ENCODE results near the gene PIP5KL1.

DNA sequence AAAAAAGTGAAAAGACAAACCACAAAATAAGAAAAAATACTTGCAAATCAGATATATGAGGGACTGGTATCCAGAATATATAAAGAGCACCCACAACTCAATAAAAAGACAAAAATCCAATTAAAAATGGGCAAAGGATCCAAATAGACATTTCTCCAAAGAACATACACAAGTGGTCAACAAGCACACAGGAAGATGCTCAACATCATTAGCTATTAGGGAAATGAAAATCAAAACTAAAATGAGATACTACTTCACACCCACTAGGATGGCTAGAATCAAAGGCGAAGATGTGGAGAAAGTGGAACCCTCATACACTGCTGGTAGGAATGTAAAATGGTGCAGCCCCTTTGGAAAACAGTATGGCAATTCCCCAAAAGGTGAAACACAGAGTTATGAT, 28.2 kb upstream of the PIP5KL1 start:
- TF ChIP-seq IRF2 (CRISPR knock-in tag; IDR thresholded peaks at IDR 0.05; ENCODE audit: borderline replicate concordance, low read depth): no peak
- no peak for TF ChIP-seq ZNF138 (CRISPR knock-in tag; conservative IDR thresholded peaks at IDR 0.05)
- TF ChIP-seq, protein P1, sequence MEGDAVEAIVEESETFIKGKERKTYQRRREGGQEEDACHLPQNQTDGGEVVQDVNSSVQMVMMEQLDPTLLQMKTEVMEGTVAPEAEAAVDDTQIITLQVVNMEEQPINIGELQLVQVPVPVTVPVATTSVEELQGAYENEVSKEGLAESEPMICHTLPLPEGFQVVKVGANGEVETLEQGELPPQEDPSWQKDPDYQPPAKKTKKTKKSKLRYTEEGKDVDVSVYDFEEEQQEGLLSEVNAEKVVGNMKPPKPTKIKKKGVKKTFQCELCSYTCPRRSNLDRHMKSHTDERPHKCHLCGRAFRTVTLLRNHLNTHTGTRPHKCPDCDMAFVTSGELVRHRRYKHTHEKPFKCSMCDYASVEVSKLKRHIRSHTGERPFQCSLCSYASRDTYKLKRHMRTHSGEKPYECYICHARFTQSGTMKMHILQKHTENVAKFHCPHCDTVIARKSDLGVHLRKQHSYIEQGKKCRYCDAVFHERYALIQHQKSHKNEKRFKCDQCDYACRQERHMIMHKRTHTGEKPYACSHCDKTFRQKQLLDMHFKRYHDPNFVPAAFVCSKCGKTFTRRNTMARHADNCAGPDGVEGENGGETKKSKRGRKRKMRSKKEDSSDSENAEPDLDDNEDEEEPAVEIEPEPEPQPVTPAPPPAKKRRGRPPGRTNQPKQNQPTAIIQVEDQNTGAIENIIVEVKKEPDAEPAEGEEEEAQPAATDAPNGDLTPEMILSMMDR (IDR thresholded peaks at IDR 0.05): no peak
- TF ChIP-seq, protein P2, sequence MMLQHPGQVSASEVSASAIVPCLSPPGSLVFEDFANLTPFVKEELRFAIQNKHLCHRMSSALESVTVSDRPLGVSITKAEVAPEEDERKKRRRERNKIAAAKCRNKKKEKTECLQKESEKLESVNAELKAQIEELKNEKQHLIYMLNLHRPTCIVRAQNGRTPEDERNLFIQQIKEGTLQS (CRISPR knock-in tag; conservative IDR thresholded peaks at IDR 0.05): no peak
- TF ChIP-seq, protein P3, sequence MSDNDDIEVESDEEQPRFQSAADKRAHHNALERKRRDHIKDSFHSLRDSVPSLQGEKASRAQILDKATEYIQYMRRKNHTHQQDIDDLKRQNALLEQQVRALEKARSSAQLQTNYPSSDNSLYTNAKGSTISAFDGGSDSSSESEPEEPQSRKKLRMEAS (CRISPR knock-in tag; IDR thresholded peaks at IDR 0.05): no peak
- TF ChIP-seq, protein P4, sequence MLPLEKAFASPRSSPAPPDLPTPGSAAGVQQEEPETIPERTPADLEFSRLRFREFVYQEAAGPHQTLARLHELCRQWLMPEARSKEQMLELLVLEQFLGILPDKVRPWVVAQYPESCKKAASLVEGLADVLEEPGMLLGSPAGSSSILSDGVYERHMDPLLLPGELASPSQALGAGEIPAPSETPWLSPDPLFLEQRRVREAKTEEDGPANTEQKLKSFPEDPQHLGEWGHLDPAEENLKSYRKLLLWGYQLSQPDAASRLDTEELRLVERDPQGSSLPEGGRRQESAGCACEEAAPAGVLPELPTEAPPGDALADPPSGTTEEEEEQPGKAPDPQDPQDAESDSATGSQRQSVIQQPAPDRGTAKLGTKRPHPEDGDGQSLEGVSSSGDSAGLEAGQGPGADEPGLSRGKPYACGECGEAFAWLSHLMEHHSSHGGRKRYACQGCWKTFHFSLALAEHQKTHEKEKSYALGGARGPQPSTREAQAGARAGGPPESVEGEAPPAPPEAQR (CRISPR knock-in tag; IDR thresholded peaks at IDR 0.05): no peak
